22Rv1 (cell line): ENCODE results near the gene DRAM2.
"Not testable (repeated sequence)": the region's sequence is repeated elsewhere in the genome, so short reads cannot be mapped to it uniquely, and the experiment has no call there.

Experiments used
- H3K27ac ChIP-seq: fragments of 450-650 bp; 2 replicates; pipeline ENCODE4 v1.5.1; 2017
- ZFX ChIP-seq: fragments of 450-650 bp; IDR thresholded peaks from 2 replicates; pipeline ENCODE4 v1.6.1; 2017; ENCODE audit warnings: antibody characterized with exemption, borderline replicate concordance
- TF ChIP-seq, protein P1 (sequence below): fragments of 450-650 bp; IDR thresholded peaks from 2 replicates; pipeline ENCODE4 v1.5.1; 2017; ENCODE audit warnings: mild to moderate bottlenecking

DRAM2 gene

DNA sequence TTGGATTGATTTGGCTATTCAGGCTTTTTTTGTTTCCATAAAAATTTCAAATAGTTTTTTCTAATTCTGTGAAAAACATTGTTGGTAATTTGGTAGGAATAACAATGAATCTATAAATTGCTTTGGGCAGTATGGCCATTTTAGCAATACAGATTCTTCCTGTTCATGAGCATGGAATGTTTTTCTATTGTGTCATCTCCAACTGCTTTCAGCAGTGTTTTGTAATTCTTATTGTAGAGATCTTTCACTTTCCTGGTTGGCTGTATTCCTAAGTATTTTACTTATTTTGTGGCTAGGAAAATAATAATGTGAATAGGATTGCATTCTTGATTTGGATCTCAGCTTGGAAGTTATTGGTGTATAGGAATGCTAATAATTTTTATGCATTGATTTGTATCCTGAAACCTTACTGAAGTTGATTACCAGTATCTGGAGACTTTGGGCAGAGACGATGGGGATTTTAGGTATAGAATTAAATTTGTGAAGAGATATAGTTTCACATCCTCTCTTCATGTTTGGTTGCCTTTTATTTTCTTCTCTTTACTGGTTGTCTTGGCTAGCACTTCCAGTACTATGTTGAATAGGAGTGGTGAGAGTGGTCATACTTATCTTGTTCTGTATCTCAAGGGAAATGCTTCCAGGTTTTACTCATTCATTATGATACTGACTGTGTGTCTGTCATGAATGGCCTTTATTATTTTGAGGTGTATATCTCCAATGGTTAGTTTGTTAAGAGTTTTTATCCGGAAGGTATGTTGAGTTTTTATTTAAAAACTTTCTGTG lies 57.3 kb downstream of the DRAM2 start:
- TF ChIP-seq ZFX: no peak
- TF ChIP-seq, protein P1, sequence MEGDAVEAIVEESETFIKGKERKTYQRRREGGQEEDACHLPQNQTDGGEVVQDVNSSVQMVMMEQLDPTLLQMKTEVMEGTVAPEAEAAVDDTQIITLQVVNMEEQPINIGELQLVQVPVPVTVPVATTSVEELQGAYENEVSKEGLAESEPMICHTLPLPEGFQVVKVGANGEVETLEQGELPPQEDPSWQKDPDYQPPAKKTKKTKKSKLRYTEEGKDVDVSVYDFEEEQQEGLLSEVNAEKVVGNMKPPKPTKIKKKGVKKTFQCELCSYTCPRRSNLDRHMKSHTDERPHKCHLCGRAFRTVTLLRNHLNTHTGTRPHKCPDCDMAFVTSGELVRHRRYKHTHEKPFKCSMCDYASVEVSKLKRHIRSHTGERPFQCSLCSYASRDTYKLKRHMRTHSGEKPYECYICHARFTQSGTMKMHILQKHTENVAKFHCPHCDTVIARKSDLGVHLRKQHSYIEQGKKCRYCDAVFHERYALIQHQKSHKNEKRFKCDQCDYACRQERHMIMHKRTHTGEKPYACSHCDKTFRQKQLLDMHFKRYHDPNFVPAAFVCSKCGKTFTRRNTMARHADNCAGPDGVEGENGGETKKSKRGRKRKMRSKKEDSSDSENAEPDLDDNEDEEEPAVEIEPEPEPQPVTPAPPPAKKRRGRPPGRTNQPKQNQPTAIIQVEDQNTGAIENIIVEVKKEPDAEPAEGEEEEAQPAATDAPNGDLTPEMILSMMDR: no peak
- H3K27ac ChIP-seq: no peak overlapping the region

DNA sequence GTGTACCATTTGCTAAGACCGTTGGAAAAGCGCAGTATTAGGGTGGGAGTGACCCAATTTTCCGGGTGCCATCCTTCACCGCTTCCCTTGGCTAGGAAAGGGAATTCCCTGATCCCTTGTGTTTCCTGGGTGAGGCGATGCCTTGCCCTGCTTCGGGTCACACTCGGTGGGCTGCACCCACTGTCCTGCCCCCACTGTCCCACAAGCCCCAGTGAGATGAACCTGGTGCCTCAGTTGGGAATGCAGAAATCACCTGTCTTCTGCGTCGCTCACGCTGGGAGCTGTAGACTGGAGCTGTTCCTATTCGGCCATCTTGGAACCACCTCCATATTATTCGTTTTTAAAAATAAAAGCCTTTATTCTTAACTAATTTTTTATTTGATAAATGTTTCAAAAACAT lies 60.6 kb downstream of the DRAM2 start:
- peak overlapping the region; percentile 58 for H3K27ac ChIP-seq

DNA sequence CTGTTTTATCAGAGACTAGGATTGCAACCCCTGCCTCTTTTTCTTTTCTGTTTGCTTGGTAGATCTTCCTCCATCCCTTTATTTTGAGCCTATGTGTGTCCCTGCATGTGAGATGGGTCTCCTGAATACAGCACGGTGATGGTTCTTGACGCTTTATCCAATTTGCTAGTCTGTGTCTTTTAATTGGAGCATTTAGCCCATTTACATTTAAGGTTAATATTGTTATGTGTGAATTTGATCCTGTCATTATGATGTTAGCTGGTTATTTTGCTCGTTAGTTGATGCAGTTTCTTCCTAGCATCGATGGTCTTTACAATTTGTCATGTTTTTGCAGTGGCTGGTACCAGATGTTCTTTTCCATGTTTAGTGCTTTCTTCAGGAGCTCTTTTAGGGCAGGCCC lies 62.6 kb downstream of the DRAM2 start:
- H3K27ac ChIP-seq: not testable (repeated sequence)
